Lower lobe of right lung (tissue), 2 donors: ENCODE data around the gene RPL21. TPM values are rescaled to one million over a fixed set of nuclear protein-coding genes. Genes with fewer than 3 reads are reported as not detected.
"Not testable (repeated sequence)": the region's sequence is repeated elsewhere in the genome, so short reads cannot be mapped to it uniquely, and the experiment has no call there.

Source experiments
- ATAC-seq, 2 donors: fragments of 200-7000 bp; cut with Tn5 transposase; one replicate each; pipeline ENCODE4 v1.9.1; 2020 to 2022; ENCODE audit warnings: mild to moderate bottlenecking in 2 of 2, moderate library complexity in 2 of 2
- DNase-seq: peaks from one replicate; pipeline ENCODE4 v3.0.0-alpha.2; 2020
- H3K27ac ChIP-seq: fragments of 200-600 bp; one replicate; pipeline ENCODE4 v1.8.0; 2022
- H3K27me3 ChIP-seq: fragments of 200-600 bp; one replicate; pipeline ENCODE4 v1.8.0; 2022; ENCODE audit warnings: low read depth
- H3K36me3 ChIP-seq: fragments of 200-600 bp; one replicate; pipeline ENCODE4 v1.8.0; 2022; ENCODE audit warnings: mild to moderate bottlenecking
- H3K4me1 ChIP-seq: fragments of 200-600 bp; one replicate; pipeline ENCODE4 v1.8.0; 2022
- H3K4me3 ChIP-seq: fragments of 200-600 bp; one replicate; pipeline ENCODE4 v1.8.0; 2022; ENCODE audit warnings: mild to moderate bottlenecking
- H3K9me3 ChIP-seq: fragments of 200-600 bp; one replicate; pipeline ENCODE4 v1.8.0; 2022
- CTCF ChIP-seq: fragments of 200-600 bp; IDR thresholded peaks from one replicate; pipeline ENCODE4 v1.8.0; 2022; ENCODE audit warnings: antibody characterized with exemption, mild to moderate bottlenecking
- intact Hi-C: fragments of 100-400 bp; cut with DNase I; formaldehyde crosslinking; loops from one replicate; pipeline ENCODE4 v1.11.0; 2022
- total RNA-seq: library from RNA; stranded (reverse); fragmentation: NEBNext Ultra II Directional; extraction: Animal tissue kit (Norgen Biotek cat#: 25700); gene quantifications from one replicate; pipeline ENCODE4 v1.2.1, GENCODE V29; 2021
- donor health status: DM: no; HTN: yes; CAD: no; lungs with severe emphysema.

The RPL21 gene
- total RNA-seq, 1 donor from 2014 or later, result 903 TPM

- Histone ChIP-seq H3K27ac (no peak overlapping the region), H3K36me3 (no peaks in the 10 kb centered on the region), H3K27me3 (no peaks in the 10 kb centered on the region), H3K4me3 (no peak overlapping the region), H3K4me1 (no peaks in the 10 kb centered on the region), H3K9me3 (no peaks in the 10 kb centered on the region)
- DNase-seq (no peak), ATAC-seq (peak in 1 of 2 donors; percentile 54)
- TF ChIP-seq CTCF, result no peak
- intact Hi-C loops, result no loop called here
These were observed 47.5 kb downstream of the RPL21 start for GRCh38 chr13:27298849-27299248.

GRCh38 chr13:27300406-27300805, 49.0 kb downstream of the RPL21 start:
- intact Hi-C loops, result not testable (repeated sequence)

GRCh38 chr13:27300941-27301586, 49.7 kb downstream of the RPL21 start:
- no peaks in the 10 kb centered on the region for H3K36me3 ChIP-seq

More at GRCh38 chr13:27300406-27300805, 49.0 kb downstream of the RPL21 start:
- not testable (repeated sequence) for ATAC-seq, H3K36me3 ChIP-seq, DNase-seq, H3K4me1 ChIP-seq, H3K27me3 ChIP-seq, H3K4me3 ChIP-seq, H3K27ac ChIP-seq, H3K9me3 ChIP-seq

GRCh38 chr13:27302643-27303262, 51.4 kb downstream of the RPL21 start:
- no peak for TF ChIP-seq CTCF
- H3K36me3 ChIP-seq, result no peaks in the 10 kb centered on the region
- no peaks in the 10 kb centered on the region for H3K9me3 ChIP-seq
- ATAC-seq, result peak in 1 of 2 donors; percentile 41
- no peak overlapping the region for H3K4me3 ChIP-seq
- no peak overlapping the region for H3K27ac ChIP-seq
- DNase-seq, result no peak
- H3K4me1 ChIP-seq, result no peaks in the 10 kb centered on the region
- intact Hi-C loops, result no loop called here
- no peaks in the 10 kb centered on the region for H3K27me3 ChIP-seq

More at GRCh38 chr13:27300941-27301586, 49.7 kb downstream of the RPL21 start:
- Histone ChIP-seq H3K9me3 (no peaks in the 10 kb centered on the region), H3K4me1 (no peaks in the 10 kb centered on the region), H3K4me3 (no peak overlapping the region), H3K27me3 (no peaks in the 10 kb centered on the region), H3K27ac (no peak overlapping the region)
- TF ChIP-seq CTCF, result no peak
- DNase-seq (no peak), ATAC-seq (no peak)
- intact Hi-C loops, result no loop called here

GRCh38 chr13:27304099-27304498, 52.7 kb downstream of the RPL21 start:
- intact Hi-C loops, result no loop called here

More at GRCh38 chr13:27304099-27304498, 52.7 kb downstream of the RPL21 start:
- DNase-seq (no peak), ATAC-seq (no peak)
- Histone ChIP-seq H3K36me3 (no peaks in the 10 kb centered on the region), H3K4me3 (no peak overlapping the region), H3K27ac (no peak overlapping the region), H3K9me3 (no peaks in the 10 kb centered on the region), H3K27me3 (no peaks in the 10 kb centered on the region), H3K4me1 (no peaks in the 10 kb centered on the region)
- TF ChIP-seq CTCF, result no peak
